ENCODE results near the gene WNT3.

The WNT3 gene

GRCh38 chr17:46836500-46836899 is 18.0 kb upstream of the WNT3 start:
- DNase-seq (ENCODE audit: low read depth): no peak

DNA sequence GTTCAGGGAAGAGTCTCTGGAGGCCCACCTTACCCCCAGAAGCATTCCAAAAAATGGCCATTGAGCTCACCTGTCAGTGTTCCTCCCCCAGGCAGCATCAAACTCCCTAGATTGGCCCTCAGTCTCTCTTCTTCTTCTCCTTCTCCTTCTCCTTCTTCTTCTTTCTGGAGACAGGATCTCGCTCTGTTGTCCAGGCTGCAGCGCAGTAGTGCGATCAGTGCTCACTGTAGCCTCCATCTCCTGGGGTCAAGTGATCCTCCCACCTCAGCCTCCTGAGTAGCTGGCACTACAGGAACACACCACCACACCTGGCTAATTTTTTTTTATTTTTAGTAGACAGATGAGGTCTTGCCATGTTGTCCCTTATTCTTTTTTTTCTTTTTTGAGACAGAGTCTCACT is 16.4 kb upstream of the WNT3 start:
- DNase-seq (ENCODE audit: low read depth): no peak

DNA sequence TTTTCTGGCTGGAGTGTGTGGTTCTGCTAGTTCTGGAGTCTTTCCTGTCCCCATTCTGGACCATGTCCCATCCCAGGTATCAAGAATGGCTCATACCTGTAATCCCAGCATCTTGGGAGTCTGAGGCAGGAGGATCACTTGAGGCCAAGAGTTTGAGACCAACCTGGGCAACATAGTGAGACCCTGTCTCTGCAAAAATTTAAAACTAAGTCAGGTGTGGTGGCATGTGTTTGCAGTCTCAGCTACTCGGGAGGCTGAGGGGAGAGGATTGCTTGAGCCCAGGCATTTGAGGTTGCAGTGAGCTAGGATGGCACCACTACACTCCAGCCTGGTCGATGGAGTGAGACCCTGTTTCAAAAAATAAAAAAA is 15.3 kb upstream of the WNT3 start:
- no peak for DNase-seq (ENCODE audit: low read depth)

GRCh38 chr17:46832945-46833839 is 14.7 kb upstream of the WNT3 start:
- peak; percentile 67 for DNase-seq (ENCODE audit: low read depth)

- no peak for DNase-seq (ENCODE audit: low read depth)
These were observed 13.9 kb upstream of the WNT3 start for GRCh38 chr17:46832331-46832821.

DNA sequence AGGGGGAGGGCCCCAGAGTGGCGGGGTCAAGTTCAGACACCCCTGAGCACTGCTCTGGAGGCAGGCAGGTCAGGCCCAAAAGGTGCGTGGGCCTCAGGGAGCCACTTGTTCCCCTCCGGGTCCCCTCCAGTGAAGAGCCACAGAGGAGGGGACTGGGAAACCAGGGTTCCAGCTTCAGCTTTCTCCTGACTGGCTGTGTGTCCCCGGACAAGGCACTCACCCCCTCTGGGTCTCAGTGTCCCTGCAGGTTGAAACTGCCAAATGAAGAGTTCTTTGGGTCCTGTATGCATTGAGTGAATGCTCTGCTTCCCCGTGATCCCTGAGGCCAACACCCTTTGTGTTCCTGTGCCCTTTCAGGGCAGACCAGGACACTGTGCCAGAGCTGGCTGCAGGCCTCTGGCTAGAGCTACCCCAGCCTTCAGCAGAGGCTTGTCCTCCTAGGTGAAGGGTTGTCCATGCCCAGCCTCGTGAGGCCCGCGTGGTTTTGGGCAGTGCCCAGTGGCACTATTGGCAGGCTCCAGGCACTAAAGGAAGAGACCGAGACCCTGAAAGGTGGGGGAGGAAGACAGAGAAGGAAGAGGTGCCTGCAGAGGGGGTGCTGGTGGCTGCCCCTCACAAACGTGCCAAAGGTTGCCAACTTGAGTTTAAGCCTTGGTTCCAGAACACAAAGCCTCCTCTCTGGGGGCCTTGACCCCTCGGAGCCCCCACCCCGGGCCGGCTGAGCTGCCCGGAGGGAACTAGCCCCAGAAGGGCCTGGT is 13.3 kb upstream of the WNT3 start:
- DNase-seq (ENCODE audit: low read depth): no peak

- no peak for DNase-seq (ENCODE audit: low read depth)
These were observed 8.8 kb upstream of the WNT3 start for GRCh38 chr17:46827274-46827673.

- no peak for DNase-seq (ENCODE audit: low read depth)
These were observed 7.6 kb upstream of the WNT3 start for GRCh38 chr17:46826116-46826515.

DNA sequence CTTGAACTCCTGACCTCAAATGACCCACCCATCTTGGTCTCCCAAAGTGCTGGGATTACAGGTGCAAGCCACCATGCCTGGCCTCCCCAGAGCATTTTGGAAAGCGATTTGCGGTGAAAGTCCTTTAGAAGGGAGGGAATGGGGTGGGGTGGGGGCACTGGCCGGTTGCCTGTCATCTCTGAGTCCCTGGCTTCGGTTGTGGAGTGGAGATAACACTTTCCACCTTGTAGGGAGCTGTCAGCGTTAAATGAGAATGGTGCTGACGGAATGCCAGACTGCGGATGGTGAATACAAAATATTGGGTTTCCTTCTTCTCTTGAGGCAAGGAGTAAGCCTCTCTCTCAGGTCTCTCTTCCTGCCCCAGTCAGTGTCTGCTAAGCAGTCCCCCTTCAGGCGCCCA is 5.2 kb upstream of the WNT3 start:
- DNase-seq (ENCODE audit: low read depth): no peak

DNA sequence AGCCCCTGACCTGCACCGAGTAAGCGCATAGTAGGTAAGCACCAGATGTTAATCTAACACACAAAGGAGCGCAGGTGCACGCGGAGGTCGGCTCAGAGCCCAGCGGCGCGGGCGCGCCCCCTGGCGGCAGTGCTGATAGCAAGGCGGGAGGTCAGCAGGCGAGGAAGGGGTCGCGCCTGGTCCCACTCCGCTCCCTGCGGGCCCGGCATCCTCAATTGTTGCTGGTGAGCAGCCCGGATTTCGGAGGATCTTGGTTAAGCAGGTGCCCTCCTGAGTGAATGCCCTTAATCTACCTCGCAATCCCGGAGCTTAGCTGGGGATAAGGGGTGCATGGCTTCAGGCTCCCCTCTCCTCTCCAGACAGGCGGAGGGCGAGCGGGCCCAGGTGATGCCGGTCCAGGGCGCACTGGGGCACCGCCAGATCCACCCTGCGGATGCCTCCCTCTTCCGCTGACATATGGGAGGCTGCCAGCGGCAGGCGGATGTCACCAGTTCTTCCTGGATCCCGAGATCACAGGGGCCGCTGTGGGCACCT is 4.0 kb upstream of the WNT3 start:
- DNase-seq (ENCODE audit: low read depth): no peak

DNA sequence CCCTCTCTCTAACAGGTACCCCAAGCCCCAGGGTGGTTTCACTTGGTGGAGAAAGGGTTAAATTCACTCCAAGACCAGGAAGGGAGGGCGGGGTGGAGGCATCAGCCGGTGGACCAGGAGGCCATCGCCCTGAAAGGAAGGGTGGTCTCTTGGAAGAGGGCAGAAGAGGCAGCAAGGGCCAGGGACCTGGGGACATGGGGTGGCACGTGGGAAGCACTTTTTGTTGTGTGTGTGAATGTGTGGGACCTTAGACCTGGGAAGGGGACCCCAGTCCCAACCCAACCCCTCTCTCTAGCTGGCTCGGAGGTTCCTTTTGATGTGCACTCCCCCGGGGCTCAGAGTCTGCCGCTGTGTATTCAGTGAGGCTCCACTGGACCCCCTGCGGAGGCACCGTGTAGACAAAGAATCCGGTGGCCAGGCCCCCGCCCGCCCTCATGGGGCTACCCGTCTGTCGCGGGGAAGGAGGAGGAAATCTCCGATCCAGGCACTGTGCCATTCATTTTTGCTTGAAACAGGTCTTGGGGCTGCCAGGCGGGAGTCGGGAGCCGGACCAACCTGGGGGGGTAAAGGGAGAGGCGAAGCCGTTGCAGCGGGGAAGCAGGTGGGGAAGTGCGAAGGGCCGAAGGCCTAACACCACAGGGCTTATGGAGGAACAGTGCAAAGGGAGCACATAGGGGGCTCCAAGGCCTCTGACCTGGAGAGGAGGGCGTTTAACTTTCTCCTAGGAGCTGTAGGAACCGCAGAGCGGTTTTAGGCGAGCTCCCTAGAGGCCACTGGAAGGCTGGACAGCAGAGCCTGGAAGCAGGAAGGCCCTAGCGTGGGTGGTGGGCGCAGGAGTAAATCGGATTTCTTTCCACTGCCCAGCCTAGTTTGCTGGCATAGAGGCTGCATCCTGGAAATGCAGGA is 3.2 kb upstream of the WNT3 start:
- DNase-seq (ENCODE audit: low read depth): no peak

GRCh38 chr17:46820592-46821450 is 2.3 kb upstream of the WNT3 start:
- no peak for DNase-seq (ENCODE audit: low read depth)

GRCh38 chr17:46819906-46820351 is 1.4 kb upstream of the WNT3 start:
- DNase-seq (ENCODE audit: low read depth): no peak

DNA sequence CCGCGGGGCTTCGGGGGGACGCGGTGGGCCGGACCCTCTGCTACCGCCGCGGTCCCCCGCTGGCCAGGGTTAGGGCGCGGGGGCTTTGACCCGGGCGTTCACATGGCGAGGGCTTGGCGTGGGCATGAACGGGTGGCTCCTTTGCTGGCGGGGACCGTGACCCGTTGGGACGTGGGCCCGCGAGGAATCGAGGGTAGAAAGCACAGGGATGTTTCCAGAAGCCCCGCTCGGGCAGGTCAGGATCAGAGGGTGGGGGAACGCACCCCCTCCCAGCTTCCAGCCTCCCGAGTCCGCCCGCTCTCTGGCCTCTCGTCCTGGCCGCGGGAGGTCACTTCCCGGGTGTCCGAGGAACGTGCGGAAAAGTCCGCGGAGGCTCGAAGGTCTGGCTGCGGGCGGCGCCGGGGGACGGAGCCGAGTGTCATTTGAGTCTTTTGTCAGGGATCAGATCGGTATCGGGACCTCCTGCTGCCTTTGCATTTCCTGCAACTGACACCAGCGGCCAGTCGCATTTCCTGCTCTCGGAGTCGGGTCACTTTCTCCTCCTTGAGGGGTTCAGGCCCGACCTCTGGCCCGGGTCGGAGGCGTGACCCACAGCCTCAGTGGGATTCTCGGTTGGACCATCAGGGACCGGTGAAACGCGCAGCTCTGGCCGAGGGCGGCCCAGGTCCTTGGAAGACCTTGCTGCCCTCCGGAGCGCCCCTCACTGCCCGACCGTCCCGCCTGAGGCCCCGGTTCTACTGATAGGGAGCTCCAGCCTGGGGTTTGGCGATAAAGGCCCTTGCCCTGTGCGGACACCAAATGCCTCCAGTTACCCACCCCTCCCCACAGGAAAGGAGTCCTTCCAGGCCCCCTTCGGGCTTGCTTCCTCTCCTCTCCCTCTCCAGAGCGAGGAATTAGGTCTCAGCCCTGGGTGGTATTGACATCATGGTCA is 702 bp upstream of the WNT3 start:
- DNase-seq (ENCODE audit: low read depth): peak; percentile 46

- no peak for DNase-seq (ENCODE audit: low read depth)
These were observed 637 bp downstream of the WNT3 start for GRCh38 chr17:46817901-46818209.

DNA sequence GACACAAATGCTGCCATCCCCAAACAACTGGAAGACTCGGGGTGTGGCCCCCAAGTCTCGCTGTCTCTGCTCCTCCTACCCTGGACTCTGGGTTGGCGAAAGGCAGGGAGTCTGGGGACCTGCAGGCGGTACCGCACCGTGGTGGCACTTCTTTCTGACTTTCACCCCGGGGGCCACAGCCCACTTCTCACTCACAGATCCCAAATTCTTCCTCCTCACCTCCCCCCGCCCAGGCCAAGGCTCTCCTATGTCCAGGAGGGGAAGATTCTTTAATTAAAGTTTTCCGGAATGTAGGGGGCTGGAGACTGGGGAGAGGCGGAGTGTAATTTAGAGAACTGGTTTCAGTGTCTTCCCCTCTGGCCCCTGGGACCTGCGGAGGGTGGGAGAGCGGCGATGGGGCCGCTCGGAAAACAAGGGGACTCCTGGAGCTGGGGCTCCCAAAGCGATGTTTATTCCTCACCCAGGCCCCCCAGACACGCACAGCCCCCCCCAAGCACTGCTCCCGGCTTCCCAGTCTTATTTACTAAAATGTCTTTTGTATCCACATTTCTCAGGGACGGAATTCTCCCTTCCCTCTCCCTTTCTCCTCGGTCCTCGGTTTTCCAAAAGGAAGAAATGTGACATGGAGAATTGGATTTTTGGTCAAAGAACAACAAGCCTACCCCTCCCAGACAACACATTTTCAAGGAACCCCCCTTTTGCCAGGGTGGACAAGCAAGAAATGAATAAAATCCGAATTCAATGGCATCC is 1.2 kb downstream of the WNT3 start:
- no peak for DNase-seq (ENCODE audit: low read depth)

- DNase-seq (ENCODE audit: low read depth): no peak
These were observed 2.8 kb downstream of the WNT3 start for GRCh38 chr17:46815474-46816353.

DNA sequence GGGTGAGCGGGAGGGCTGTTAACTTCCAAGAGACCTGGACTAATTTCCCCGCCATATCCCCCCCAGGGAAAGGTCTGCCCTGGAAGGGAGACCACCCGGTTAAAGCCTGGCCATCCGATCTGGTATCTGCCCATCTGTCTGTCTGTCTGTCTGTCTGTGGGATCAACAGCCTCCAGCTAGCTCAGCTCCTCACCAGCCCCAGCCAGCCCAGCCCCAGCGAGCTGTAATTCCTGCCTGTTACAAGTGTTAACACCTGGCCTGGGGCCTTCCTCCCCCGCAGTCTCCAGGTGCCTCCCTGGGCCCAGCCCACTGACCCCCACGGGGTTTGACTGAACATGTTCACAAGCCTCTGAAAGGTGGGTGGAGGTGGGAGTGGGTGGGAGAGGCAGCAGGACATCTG is 4.0 kb downstream of the WNT3 start:
- DNase-seq (ENCODE audit: low read depth): no peak
